ENCODE measurements around the gene SLC7A10.
A peak's percentile ranks its signal among the peaks of the same experiment; 100 is the strongest.

SLC7A10 gene

DNA sequence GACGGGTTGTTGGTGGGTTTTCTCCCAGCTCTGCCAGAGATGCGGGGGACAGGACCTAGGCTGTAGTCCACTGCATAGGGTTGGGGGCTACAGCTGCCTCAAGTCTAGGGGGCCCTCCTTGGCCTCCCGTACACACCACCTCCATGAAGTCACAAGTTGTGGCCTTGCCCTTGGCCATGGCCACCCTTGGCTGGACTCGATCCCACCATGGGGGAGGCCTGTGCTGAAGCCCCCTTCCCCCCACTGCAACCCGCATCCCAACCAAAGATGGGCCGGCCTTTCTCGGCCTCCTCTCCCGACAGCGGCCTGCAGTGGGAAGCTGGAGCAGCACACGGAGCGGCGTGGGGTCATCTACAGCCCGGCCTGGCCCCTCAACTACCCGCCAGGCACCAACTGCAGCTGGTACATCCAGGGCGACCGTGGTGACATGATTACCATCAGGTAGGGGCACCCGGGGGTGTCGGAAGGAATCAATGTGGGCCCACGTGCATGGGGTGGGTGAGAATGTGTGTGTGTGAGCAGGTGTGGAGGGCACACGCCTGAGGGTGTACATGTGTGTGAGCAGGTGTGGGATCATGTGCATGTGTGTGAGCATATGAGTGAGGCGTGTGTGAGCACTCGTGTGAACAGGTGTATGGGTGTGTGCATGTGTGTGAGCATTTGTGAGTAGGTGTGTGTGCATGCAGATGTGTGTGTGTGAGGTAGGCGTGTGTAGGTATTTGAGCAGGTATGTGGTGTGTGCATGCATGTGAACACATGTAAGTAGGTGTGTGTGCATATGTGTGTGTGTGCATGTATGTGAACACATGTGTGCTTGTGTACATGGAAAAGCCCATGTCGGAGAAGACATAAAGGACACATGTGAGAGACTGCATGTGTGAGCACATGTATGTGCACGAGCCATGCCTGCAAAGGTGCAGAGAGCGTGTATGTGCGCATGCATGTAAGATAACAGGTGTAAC lies 22.8 kb downstream of the SLC7A10 start:
- H3K9me3 ChIP-seq, result no peaks in the 10 kb centered on the region
- no peaks in the 10 kb centered on the region for H3K27me3 ChIP-seq (ENCODE audit: low read depth)
- in situ Hi-C loops (cut with MboI; ENCODE audit: low sequenced_read_pairs), result no loop called here
- DNase-seq (ENCODE audit: low spot score in 2 of 2), result no peak
- H3K4me3 ChIP-seq, result no peak overlapping the region
- no peaks in the 10 kb centered on the region for H3K4me1 ChIP-seq
- peaks cover 32% of the 10 kb centered on the region for H3K36me3 ChIP-seq (replicated peaks)

DNA sequence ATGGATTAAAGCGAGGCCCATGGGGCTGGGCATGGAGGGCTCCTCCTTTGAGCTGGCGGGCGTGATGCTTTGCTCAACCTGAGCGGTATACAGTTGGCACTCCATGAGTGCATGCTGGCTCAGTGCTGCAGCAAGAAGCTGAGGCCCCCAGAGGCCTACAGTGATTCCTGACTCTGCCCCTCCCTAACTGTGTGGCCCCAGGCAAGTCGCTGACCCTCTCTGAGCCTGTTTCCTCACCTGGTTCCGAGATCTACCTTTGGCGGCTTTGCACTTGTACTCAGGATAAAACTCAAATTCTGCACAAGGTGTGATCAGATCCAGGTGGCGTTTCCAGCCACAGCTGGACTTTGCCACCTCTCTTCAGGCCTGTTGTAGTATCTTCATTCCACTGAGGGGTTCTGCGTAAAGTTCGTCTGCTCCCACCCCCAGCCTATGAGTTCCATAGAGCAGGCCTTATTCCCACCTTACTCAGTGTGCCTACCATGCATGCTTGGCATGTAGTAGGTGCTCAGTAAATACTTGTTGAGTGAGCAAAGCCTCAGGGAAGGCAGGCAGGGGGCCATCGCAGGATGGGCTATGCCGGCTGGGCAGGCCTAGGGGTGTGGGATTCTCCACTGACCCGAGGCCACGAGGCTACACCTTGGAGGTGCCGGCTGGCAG lies 23.6 kb downstream of the SLC7A10 start:
- H3K4me1 ChIP-seq, result no peaks in the 10 kb centered on the region
- DNase-seq (ENCODE audit: low spot score in 2 of 2), result no peak
- in situ Hi-C loops (cut with MboI; ENCODE audit: low sequenced_read_pairs), result no loop called here
- no peaks in the 10 kb centered on the region for H3K27me3 ChIP-seq (ENCODE audit: low read depth)
- H3K36me3 ChIP-seq (replicated peaks), result peaks cover 38% of the 10 kb centered on the region
- H3K9me3 ChIP-seq, result no peaks in the 10 kb centered on the region
- H3K4me3 ChIP-seq, result no peak overlapping the region

DNA sequence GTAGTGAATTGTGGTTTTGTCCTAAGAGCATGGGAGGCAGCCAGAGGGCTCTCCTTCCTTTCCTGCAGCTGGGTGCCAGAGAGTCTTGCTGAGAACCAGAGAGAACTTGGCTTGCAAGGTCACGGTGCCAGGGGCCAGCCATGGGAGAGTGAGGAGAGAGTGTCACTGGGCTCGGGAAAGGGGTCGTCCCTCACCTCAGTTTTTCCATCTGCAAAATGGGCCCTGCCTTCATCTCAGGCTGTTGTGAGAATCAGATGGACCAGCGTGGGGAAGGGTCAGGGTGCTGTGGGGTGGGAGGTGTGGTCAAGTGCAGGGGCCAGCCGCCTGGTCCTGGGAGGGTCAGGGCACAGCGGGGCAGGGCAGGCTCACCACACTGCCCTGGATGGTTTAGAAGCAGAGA lies 24.2 kb downstream of the SLC7A10 start:
- peaks cover 43% of the 10 kb centered on the region for H3K36me3 ChIP-seq (replicated peaks)
- H3K9me3 ChIP-seq, result no peaks in the 10 kb centered on the region
- H3K4me1 ChIP-seq, result no peaks in the 10 kb centered on the region
- no peaks in the 10 kb centered on the region for H3K27me3 ChIP-seq (ENCODE audit: low read depth)
- H3K4me3 ChIP-seq, result no peak overlapping the region
- DNase-seq (ENCODE audit: low spot score in 2 of 2), result no peak
- in situ Hi-C loops (cut with MboI; ENCODE audit: low sequenced_read_pairs), result no loop called here

DNA sequence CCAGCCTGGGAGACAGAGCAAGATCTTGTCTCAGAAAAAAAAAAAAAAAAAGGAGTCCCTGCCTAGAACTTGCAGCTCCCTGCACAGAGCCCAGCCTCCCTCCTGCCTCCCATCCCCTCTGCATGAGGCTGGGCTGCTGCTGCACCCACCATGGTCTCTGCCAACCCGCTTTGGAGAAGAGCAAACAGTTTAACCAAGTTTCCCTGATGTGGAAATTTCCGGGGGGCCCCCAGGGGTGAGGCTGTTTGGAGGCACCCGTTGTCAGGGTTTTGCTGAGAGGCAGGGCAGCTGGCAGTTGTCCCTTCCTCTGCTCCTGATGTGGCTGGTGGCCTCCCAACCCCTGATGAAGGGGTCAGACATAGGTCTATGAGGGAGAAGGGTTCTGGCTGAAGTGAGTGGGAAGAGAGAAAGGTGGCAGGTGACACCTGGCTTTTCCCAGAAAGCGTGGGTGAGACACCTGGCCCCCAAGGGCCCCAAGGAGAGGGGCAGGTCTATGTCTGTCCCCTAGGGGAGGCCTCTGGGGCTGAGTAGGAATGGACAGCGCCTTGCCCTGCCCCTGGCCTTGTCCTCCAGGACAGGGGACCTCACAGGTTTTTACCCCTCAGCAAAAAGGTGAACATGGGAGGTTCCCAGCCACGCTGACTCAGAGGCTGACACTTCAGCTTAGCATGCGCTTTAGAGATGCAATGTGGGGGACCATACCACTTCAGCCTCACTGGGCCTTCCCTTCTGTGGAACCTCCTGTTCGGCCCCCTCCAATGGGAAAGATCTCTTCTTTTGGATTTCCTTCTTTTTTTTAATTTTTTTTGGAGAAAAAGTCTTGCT lies 26.0 kb downstream of the SLC7A10 start:
- DNase-seq (ENCODE audit: low spot score in 2 of 2), result no peak
- Histone ChIP-seq H3K4me3 (no peak overlapping the region), H3K36me3 (replicated peaks) (peaks cover 37% of the 10 kb centered on the region), H3K27me3 (ENCODE audit: low read depth) (no peaks in the 10 kb centered on the region), H3K4me1 (0 out of 2 replicates have a peak, but pooled peaks cover 5% of the 10 kb centered on the region), H3K9me3 (no peaks in the 10 kb centered on the region)
- in situ Hi-C loops (cut with MboI; ENCODE audit: low sequenced_read_pairs), result loop anchor here (25.0 kb wide), 1 partner anchor 512 kb away; the partner anchor contains the start of genes ANKRD27, NUDT19 and RGS9BP

DNA sequence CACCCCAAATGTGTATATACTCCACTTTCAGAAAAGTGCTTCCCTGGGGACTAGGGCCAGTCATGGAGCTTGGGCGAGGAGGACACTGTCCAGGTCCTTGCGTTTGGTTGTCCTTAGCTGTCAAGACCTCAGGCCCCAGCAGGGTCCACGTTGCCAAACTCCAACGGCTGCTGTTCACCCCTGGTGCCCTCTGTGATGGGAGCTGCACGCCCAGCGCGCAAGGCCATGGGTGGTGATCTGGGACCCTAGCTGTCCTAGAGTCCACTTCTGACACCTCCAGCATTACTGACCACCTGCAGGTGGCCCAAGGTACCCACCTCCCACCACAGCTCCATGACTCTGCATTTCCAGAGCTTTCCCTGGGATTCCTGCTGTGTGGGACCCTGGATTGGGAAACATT lies 27.5 kb downstream of the SLC7A10 start:
- no peak overlapping the region for H3K4me3 ChIP-seq
- DNase-seq (ENCODE audit: low spot score in 2 of 2), result no peak
- H3K27me3 ChIP-seq (ENCODE audit: low read depth), result no peaks in the 10 kb centered on the region
- 0 out of 2 replicates have a peak, but pooled peaks cover 5% of the 10 kb centered on the region for H3K4me1 ChIP-seq
- peaks cover 34% of the 10 kb centered on the region for H3K36me3 ChIP-seq (replicated peaks)
- in situ Hi-C loops (cut with MboI; ENCODE audit: low sequenced_read_pairs), result loop anchor here (25.0 kb wide), 1 partner anchor 511 kb away; the partner anchor contains the start of genes ANKRD27, NUDT19 and RGS9BP
- no peaks in the 10 kb centered on the region for H3K9me3 ChIP-seq

DNA sequence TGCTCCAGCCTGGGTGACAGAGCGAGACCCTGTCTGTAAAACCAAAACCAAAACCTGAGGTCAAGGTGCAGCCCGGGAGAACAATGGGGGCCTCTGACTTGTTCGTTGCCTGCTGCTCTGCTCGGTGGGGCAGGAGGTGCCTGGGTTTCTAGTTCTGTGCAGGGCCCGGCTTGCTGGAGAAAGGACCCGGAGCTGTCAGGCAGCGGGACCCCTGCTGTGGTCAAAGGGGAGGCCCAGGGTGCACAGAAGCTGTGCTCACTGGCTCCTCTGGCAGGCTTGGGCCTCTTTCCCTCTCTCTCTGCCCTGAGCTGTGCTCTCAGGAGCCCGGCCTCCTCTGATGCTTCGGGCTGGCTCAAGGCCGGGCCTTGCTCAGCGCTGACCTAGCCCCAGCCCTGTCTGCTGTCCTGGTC lies 28.1 kb downstream of the SLC7A10 start:
- Histone ChIP-seq H3K4me1 (0 out of 2 replicates have a peak, but pooled peaks cover 5% of the 10 kb centered on the region), H3K27me3 (ENCODE audit: low read depth) (no peaks in the 10 kb centered on the region), H3K9me3 (no peaks in the 10 kb centered on the region), H3K4me3 (no peak overlapping the region), H3K36me3 (replicated peaks) (peaks cover 29% of the 10 kb centered on the region)
- in situ Hi-C loops (cut with MboI; ENCODE audit: low sequenced_read_pairs), result loop anchor here (25.0 kb wide), 1 partner anchor 510 kb away; the partner anchor contains the start of genes ANKRD27, NUDT19 and RGS9BP
- no peak for DNase-seq (ENCODE audit: low spot score in 2 of 2)

DNA sequence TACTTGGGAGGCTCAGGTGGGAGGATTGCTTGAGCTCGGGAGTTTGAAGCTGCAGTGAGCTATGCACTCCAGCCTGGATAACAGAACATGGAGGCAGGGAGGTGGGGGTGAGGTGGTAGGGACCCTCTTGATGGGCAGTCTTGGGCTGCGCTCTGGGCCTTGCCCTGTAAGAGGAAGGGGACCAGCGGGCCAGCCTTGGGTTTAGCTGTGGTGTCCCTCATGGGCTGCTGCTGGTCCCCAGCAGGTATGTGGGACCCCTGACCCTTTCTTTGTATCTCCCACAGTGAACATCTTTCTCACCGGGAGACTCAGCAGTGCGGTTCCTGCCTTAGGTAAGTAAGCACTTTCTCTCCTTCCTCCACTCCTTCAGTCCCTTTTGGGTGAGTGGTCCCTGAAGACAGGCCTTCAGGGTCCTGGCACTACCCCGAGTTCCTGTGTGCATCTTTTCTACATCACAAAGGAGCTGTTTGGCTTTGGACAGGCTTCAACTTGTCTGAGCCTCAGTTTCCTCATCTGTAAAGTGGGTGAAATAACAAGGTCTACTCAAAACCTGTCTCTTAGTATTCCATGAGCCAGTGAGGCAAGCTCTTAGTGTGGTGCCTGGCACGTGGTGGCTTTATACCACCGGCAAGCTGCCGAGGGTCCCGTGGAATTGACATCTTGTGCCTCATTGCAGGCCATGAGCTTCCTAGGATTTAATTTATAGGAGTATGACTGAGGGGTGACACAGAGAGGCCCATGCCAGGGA lies 29.0 kb downstream of the SLC7A10 start:
- Histone ChIP-seq H3K4me1 (0 out of 2 replicates have a peak, but pooled peaks cover 5% of the 10 kb centered on the region), H3K9me3 (no peaks in the 10 kb centered on the region), H3K27me3 (ENCODE audit: low read depth) (no peaks in the 10 kb centered on the region), H3K4me3 (no peak overlapping the region), H3K36me3 (replicated peaks) (peaks cover 21% of the 10 kb centered on the region)
- in situ Hi-C loops (cut with MboI; ENCODE audit: low sequenced_read_pairs), result loop anchor here (25.0 kb wide), 1 partner anchor 509 kb away; the partner anchor contains the start of genes ANKRD27, NUDT19 and RGS9BP
- DNase-seq (ENCODE audit: low spot score in 2 of 2), result no peak

DNA sequence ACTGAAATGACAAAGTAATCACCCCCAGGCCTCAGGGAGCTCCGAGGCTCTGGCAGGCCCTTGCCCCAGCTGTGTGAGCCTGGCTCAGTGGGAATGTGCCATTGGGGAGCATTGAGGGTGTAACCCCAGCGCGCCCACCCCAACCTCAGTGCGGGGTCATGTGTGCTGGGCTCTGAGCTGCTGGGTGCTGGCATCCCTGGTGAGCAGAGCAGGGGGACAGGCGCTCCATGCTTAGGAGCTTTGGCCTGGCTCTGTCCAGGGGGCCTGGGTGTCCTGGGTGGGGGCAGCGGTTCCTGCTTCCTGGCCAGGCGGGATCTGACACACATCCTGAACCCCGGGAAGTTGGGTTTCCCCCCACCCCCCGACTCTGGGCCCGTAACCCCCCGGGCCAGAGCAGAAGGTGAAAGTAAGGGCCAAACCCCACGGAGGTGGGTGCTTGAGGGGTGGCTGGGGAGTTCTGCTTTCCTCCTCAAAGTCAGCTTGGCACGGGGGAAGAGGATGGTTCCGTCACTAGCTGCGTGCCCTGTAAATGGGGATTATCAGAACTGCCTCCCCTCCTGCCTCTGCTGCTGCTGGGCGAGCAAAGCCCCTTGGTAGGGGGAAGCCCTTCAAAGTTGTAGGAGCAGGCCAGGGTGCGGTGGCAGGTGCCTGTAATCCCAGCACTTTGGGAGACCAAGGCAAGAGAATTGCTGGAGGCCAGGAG lies 29.9 kb downstream of the SLC7A10 start:
- no peaks in the 10 kb centered on the region for H3K27me3 ChIP-seq (ENCODE audit: low read depth)
- in situ Hi-C loops (cut with MboI; ENCODE audit: low sequenced_read_pairs), result loop anchor here (25.0 kb wide), 1 partner anchor 508 kb away; the partner anchor contains the start of genes ANKRD27, NUDT19 and RGS9BP
- no peaks in the 10 kb centered on the region for H3K9me3 ChIP-seq
- peak overlapping the region; percentile 57 for H3K4me3 ChIP-seq
- peaks cover 21% of the 10 kb centered on the region for H3K36me3 ChIP-seq (replicated peaks)
- 0 out of 2 replicates have a peak, but pooled peaks cover 5% of the 10 kb centered on the region for H3K4me1 ChIP-seq
- DNase-seq (ENCODE audit: low spot score in 2 of 2), result no peak

DNA sequence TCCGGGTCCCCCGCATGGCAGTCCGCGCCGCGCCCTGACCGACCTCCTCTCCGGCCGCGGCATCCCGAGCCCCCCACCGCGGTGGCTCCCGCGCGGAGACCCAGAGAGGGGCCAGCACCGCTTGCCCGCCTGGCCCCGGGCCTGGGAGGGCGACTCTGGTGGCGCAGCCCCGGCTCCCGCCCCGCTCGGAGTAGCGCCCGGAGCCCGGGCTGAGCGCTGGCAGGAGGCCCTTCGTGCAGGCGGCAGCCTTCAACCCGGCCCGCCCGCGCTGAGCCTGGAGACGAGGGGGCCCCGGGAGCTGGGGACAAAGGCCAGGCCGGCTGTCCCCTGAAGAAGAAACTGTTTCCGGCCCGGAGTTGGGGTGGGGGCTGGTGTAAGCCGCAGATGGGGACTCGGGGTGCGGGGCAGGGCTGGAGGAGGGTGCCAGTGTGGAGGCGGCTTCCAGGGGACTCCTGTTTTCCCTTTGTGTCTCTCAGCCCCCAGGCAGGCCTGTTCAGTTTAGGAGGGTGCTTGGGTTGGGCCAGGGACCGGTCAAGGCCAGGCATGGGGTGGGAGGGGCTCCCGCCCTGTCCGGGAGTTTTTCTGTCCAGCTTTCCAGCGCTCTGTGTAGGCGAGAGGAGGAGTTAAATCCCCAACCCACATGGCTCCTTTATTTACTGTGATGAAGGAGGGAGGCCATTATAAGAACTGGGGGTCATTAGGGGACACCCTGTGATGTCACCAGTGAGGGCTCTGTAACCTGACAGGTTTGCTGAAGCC lies 30.6 kb downstream of the SLC7A10 start:
- peak; percentile 34 to 64 for DNase-seq (ENCODE audit: low spot score in 2 of 2)
- Histone ChIP-seq H3K27me3 (ENCODE audit: low read depth) (no peaks in the 10 kb centered on the region), H3K36me3 (replicated peaks) (peaks cover 21% of the 10 kb centered on the region), H3K4me3 (peak overlapping the region; percentile 57), H3K4me1 (0 out of 2 replicates have a peak, but pooled peaks cover 5% of the 10 kb centered on the region), H3K9me3 (no peaks in the 10 kb centered on the region)
- in situ Hi-C loops (cut with MboI; ENCODE audit: low sequenced_read_pairs), result loop anchor here (25.0 kb wide), 1 partner anchor 508 kb away; the partner anchor contains the start of genes ANKRD27, NUDT19 and RGS9BP

DNA sequence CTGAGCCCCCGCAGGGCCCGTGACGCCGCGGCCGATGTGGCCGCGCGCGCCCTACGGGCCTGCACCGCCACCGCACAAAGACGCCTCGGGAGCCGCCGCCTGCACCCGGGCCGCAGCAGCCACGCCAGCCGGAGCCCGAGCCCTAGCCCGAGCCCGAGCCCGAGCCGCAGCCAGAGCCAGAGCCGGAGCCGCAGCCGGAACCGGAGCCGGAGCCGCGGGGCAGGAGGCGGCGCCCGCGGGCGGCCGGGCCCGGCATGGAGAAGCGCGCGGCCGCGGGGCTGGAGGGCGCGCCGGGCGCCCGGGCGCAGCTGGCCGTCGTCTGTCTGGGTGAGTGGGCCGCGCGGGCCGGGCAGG lies 31.1 kb downstream of the SLC7A10 start:
- DNase-seq (ENCODE audit: low spot score in 2 of 2), result no peak
- 0 out of 2 replicates have a peak, but pooled peaks cover 5% of the 10 kb centered on the region for H3K4me1 ChIP-seq
- peaks cover 21% of the 10 kb centered on the region for H3K36me3 ChIP-seq (replicated peaks)
- in situ Hi-C loops (cut with MboI; ENCODE audit: low sequenced_read_pairs), result loop anchor here (25.0 kb wide), 1 partner anchor 507 kb away; the partner anchor contains the start of genes ANKRD27, NUDT19 and RGS9BP
- no peaks in the 10 kb centered on the region for H3K27me3 ChIP-seq (ENCODE audit: low read depth)
- peak overlapping the region; percentile 57; the same call in 1 of the 2 replicates for H3K4me3 ChIP-seq
- H3K9me3 ChIP-seq, result no peaks in the 10 kb centered on the region

DNA sequence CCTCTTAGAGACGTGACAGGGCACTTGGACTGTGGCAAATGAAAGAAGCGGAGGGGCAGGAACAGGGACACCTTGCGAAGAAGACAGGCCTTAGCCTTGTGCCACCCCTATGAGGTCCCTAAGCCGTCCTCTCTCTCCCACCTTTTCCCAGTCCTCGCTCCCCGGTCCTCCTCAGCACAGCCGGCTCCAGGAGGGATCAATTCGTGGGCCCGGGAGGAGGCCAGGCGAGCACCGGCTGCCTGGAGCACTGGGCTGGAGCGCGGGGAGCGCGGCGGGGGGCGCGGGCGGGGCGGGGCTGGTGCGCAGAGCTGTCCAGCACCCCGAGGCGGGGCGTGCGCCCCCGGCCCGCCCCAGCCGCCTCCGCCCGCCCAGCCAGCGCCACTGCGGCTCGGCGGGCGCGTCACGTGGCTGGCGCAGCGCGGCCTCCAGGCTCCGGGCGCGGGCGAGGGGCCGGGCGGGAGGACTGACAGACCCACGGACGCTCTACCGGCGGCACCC lies 31.7 kb downstream of the SLC7A10 start, which contains the start of gene LRP3:
Gene LRP3, plus strand, starts transcription at position 466 of the 498 bp plus-strand sequence. CDS start 456 bp downstream, outside the sequence.
- H3K4me3 ChIP-seq, result peak within 1 kb of the TSS; percentile 57
- no peaks in the 10 kb centered on the region for H3K9me3 ChIP-seq
- in situ Hi-C loops (cut with MboI; ENCODE audit: low sequenced_read_pairs), result loop anchor here (25.0 kb wide), 1 partner anchor 507 kb away; the partner anchor contains the start of genes ANKRD27, NUDT19 and RGS9BP
- H3K36me3 ChIP-seq (replicated peaks), result peaks cover 20% of the 10 kb centered on the region
- H3K27me3 ChIP-seq (ENCODE audit: low read depth), result no peaks in the 10 kb centered on the region
- 0 out of 2 replicates have a peak, but pooled peaks cover 5% of the 10 kb centered on the region for H3K4me1 ChIP-seq
- DNase-seq (ENCODE audit: low spot score in 2 of 2), result peak; percentile 45 to 73

Measured in HAP-1 (cell line).